AG04450 (cell line): ENCODE measurements around the gene UBE2L3. TPM values are rescaled to one million over a fixed set of nuclear protein-coding genes. Genes with fewer than 3 reads are reported as not detected.

Source experiments
- CTCF ChIA-PET: fragments of 300-600, 350-600 bp; formaldehyde crosslinking; extraction: SDS; loops from one replicate; lab custom pipeline; 2022; ENCODE audit warnings: antibody characterized with exemption, inconsistent platforms; lab: Charles Lee
- POLR2A ChIA-PET: fragments of 350-600 bp; formaldehyde crosslinking; extraction: SDS; loops from one replicate; lab custom pipeline; 2021; ENCODE audit warnings: antibody characterized with exemption, inconsistent platforms; lab: Yijun Ruan, JAX
- DNase-seq: peaks from one replicate; pipeline ENCODE4 v3.0.0-alpha.2; 2011; ENCODE audit warnings: low read depth, low spot score
- H3K27ac ChIP-seq: one replicate; pipeline ENCODE4 v1.5.1; 2012; ENCODE audit warnings: low read depth, low read length, control low read depth
- H3K27me3 ChIP-seq: one replicate; pipeline ENCODE4 v1.6.0; 2012; ENCODE audit warnings: low read length; ENCODE audit not compliant: control insufficient read depth, insufficient read depth
- H3K4me3 ChIP-seq: 2 replicates; pipeline ENCODE4 v1.5.1; 2011; ENCODE audit warnings: mild to moderate bottlenecking, low read depth, low read length, control low read depth
- H3K9me3 ChIP-seq: 2 replicates; pipeline ENCODE4 v1.5.1; 2012; ENCODE audit warnings: low read length; ENCODE audit not compliant: control insufficient read depth, insufficient read depth
- CTCF ChIP-seq: IDR thresholded peaks from 2 replicates; pipeline ENCODE4 v1.5.1; 2011; ENCODE audit warnings: low read depth, low read length, control low read depth, inconsistent platforms
- polyA plus RNA-seq: library from polyadenylated mRNA; depleted of rRNA; stranded (reverse); fragments of >200 nt; gene quantifications from 2 replicates; pipeline ENCODE4 v1.2.3, GENCODE V29; 2011

Gene UBE2L3
- polyA plus RNA-seq, 1 experiment, result 77.2 TPM

DNA sequence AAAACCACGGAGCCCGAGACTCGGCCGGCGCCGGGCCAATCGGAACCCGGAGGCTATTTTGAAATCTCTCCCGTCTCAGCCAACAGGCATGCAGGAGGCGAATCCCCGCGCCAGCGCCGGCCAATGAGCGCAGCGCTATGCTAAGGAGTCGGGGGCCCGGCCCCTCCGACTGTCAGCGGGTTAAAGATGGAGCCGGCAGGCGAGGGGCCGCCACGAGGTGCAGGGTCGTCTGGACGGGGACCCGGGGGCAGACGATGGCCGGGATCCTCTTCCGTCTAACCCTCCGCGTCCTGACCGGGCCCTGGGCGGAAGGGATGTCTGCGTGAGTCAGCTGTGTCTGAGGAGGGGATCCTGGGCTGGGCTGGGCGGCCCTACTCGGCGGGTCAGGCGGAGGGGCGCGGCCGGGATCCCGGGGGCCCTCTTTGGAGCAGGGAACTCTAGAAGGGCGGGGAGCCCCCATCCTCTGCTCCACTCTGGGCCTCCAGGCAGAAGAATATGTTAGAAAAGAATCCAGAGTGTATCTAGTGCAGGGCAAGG is 84.6 kb downstream of the UBE2L3 start:
- CTCF ChIA-PET, result interaction anchor here (1.1 kb wide), 1 partner anchor 9 kb away, joined by 3 read pairs; no protein-coding TSS in a partner anchor
- H3K27me3 ChIP-seq, result no peaks in the 10 kb centered on the region
- peak; percentile 56 for DNase-seq
- POLR2A ChIA-PET, result no interaction called here
- H3K9me3 ChIP-seq, result no peaks in the 10 kb centered on the region; the same call in 1 of the 2 replicates
- TF ChIP-seq CTCF, result no peak
- peak overlapping the region; percentile 47 for H3K27ac ChIP-seq
- peak overlapping the region; percentile 91 for H3K4me3 ChIP-seq

DNA sequence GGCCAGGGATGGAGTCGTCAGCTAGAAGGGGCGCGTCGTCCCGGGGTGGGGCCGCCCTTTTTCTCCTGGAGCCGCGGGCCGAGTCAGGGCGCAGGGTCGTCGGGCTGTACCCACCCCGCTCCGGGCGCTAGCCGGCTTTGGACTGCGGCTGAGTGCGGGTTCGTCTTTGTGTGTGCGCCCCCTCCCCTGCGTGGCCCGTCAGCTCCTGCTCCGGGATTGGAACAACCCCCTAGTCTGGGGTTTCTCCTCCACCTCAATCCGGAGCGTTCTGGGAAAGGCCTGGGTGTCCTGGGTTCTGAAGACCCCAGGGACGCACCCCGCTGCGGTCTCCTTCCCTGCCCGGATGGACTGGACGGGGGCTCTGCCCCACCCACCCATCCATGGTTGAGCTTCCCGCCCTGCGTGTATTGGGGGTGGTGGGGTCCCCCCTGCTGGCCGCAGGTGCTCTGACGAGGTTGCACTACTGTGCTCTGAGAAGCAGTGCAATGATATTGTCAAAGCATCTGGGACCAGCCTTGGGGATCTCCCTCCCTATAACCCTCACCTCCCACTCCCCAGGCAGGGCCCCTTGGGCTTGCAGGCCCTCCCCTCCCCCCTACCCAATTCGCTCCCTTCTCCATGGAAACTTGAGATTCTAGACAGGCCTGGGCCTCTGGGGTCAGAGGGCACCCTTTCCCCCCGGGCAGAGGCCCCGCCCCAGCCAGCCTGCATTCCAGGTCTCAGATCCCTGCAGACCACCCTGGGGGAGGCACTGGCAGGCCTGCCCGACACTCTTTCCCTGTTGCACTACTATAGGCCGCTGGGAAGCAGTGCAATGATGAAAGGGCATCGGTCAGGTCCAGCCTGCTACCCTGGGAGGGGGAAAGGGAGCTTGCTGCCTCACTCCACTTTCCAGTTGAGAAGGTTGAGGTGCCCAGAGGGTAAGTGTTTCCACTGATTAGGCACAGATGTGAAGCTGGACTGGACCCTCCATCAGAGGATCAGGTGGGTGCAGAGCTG is 85.3 kb downstream of the UBE2L3 start:
- POLR2A ChIA-PET, result no interaction called here

DNA sequence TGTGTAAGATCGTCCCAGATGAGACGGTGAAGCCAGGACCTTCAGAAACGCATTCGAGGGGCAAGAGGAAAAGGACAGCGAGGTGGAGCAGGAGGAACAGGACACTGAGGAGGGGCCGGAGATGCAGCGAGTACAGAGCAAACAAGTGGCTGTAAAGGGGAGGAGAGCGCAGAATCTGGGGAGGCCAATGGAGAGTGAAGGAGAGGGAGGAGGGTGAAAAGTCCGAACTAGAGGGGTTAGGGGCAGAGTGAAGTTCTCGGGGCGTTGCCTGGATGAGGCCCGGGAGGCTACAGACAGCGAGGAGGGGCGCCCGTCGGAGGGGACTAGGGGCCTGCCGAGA is 89.5 kb downstream of the UBE2L3 start:
- H3K27me3 ChIP-seq, result peaks cover 2% of the 10 kb centered on the region
- ChIA-PET POLR2A (no interaction called here), CTCF (interaction anchor here (1.3 kb wide), 1 partner anchor 10 kb away, joined by 8 read pairs; no protein-coding TSS in a partner anchor)
- TF ChIP-seq CTCF, result no peak
- peak overlapping the region; percentile 60 for H3K4me3 ChIP-seq
- DNase-seq, result no peak
- no peak overlapping the region for H3K27ac ChIP-seq
- H3K9me3 ChIP-seq, result no peaks in the 10 kb centered on the region; the same call in 1 of the 2 replicates

More for the DNA sequence above, 85.3 kb downstream of the UBE2L3 start:
- CTCF ChIA-PET, result interaction anchor here (0.6 to 1.3 kb wide), 4 partner anchors 10 to 24 kb away, joined by 3 to 10 read pairs (median 3); partner anchors contain the start of gene YDJC
- peak overlapping the region; percentile 91 for H3K4me3 ChIP-seq
- DNase-seq, result no peak
- TF ChIP-seq CTCF, result no peak
- H3K9me3 ChIP-seq, result no peaks in the 10 kb centered on the region; the same call in 1 of the 2 replicates
- H3K27me3 ChIP-seq, result no peaks in the 10 kb centered on the region
- no peak overlapping the region for H3K27ac ChIP-seq

DNA sequence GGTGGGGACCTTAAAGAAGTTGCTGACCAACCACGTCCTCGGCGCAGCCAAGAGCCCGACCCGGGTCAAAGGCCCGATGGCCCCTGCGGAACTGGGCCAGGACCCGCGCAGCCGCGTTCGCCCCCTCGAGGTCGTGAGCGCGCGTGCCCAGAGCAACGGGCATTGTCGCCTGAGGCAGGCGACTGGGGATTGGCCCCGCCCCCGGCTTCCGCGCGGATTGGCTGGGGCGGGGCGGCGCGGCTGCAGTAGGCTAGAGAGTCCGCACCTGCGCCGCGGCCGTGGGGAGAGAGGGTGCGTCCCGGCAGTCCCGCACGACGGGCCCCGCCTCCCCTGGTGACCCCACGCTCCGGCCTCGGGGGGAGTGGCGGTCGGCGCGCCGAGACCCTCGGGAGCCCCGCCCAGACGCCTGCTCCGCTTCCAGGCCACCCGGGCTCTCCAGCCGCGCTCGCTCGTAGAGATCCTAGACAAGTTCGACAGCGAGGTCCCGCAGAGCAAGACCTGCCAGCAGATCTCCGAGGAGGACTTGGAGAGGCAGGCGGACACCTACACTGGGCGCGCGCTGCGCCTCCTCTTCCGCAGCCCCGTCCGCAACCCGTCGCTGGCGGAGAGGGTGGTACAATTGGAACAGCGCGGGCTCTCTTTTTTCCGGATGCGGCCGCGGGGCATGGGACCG is 90.0 kb downstream of the UBE2L3 start:
- Histone ChIP-seq H3K27ac (no peak overlapping the region), H3K27me3 (peaks cover 2% of the 10 kb centered on the region), H3K9me3 (no peaks in the 10 kb centered on the region; the same call in 1 of the 2 replicates), H3K4me3 (peak overlapping the region; percentile 60)
- DNase-seq, result no peak
- POLR2A ChIA-PET, result interaction anchor here (0.9 to 1.1 kb wide), 2 partner anchors 9 to 11 kb away, joined by 3 to 4 read pairs; partner anchors contain the start of gene PPIL2
- TF ChIP-seq CTCF, result no peak
- CTCF ChIA-PET, result interaction anchor here (1.3 kb wide), 1 partner anchor 11 kb away, joined by 8 read pairs; no protein-coding TSS in a partner anchor
